ENCODE results near the gene THBS2. TPM values are rescaled to one million over a fixed set of nuclear protein-coding genes. Genes with fewer than 3 reads are reported as not detected.

Gene THBS2
- total RNA-seq, 2 experiments from 2014 or later: not detected

GRCh38 chr6:169212897-169213813, 40.5 kb downstream of the THBS2 start:
- Histone ChIP-seq H3K4me1 (ENCODE audit: insufficient read depth, low read length, poor library complexity, severe bottlenecking) (no peaks in the 10 kb centered on the region), H3K79me2 (ENCODE audit: insufficient read depth, low read depth, low read length) (no peaks in the 10 kb centered on the region), H3K4me3 (ENCODE audit: low read depth, low read length, poor library complexity, severe bottlenecking) (peak overlapping the region; percentile 2), H4K20me1 (ENCODE audit: insufficient read depth, low read length) (no peaks in the 10 kb centered on the region), H3K36me3 (ENCODE audit: insufficient read depth, low read length) (no peaks in the 10 kb centered on the region), H3K9me2 (ENCODE audit: insufficient read depth, low read length) (no peaks in the 10 kb centered on the region), H2AFZ (ENCODE audit: low read length) (peak overlapping the region; percentile 80), H3K4me2 (ENCODE audit: low read length) (peak overlapping the region; percentile 39; the same call in 1 of the 2 replicates), H3K27ac (ENCODE audit: low read depth, low read length, poor library complexity, severe bottlenecking) (no peak overlapping the region), H3K9me3 (ENCODE audit: low read length) (no peaks in the 10 kb centered on the region)
- no TSS peak for BruUV-seq (replicated peaks)
- peak; percentile 83 for DNase-seq (ENCODE audit: low spot score)
- ChIA-PET POLR2A (interaction anchor here (0.7 kb wide), 2 partner anchors 342 to 879 kb away, joined by 3 to 4 read pairs; no protein-coding TSS in a partner anchor), CTCF (ENCODE audit: unreplicated experiment) (no interaction called here)
- intact Hi-C loops (cut with micrococcal nuclease; ENCODE audit: unreplicated experiment): no loop called here
- peak; percentile 47 for TF ChIP-seq CTCF (conservative IDR thresholded peaks at IDR 0.05; ENCODE audit: low read length)
- TF ChIP-seq EZH2phosphoT487 (IDR thresholded peaks at IDR 0.05; ENCODE audit: borderline replicate concordance, low read depth, low read length): no peak

GRCh38 chr6:169212436-169212835, 41.2 kb downstream of the THBS2 start:
- TF ChIP-seq CTCF (conservative IDR thresholded peaks at IDR 0.05; ENCODE audit: low read length) (no peak), EZH2phosphoT487 (IDR thresholded peaks at IDR 0.05; ENCODE audit: borderline replicate concordance, low read depth, low read length) (no peak)
- Histone ChIP-seq H2AFZ (ENCODE audit: low read length) (peak overlapping the region; percentile 80), H3K79me2 (ENCODE audit: insufficient read depth, low read depth, low read length) (no peaks in the 10 kb centered on the region), H3K27ac (ENCODE audit: low read depth, low read length, poor library complexity, severe bottlenecking) (no peak overlapping the region), H3K4me1 (ENCODE audit: insufficient read depth, low read length, poor library complexity, severe bottlenecking) (no peaks in the 10 kb centered on the region), H3K36me3 (ENCODE audit: insufficient read depth, low read length) (no peaks in the 10 kb centered on the region), H3K9me2 (ENCODE audit: insufficient read depth, low read length) (no peaks in the 10 kb centered on the region), H3K4me3 (ENCODE audit: low read depth, low read length, poor library complexity, severe bottlenecking) (peak overlapping the region; percentile 2), H4K20me1 (ENCODE audit: insufficient read depth, low read length) (no peaks in the 10 kb centered on the region), H3K4me2 (ENCODE audit: low read length) (no peak overlapping the region), H3K9me3 (ENCODE audit: low read length) (peaks cover 4% of the 10 kb centered on the region; the same call in 1 of the 2 replicates)
- ChIA-PET CTCF (ENCODE audit: unreplicated experiment) (no interaction called here), POLR2A (interaction anchor here (0.9 kb wide), 1 partner anchor 24 kb away, joined by 3 read pairs; no protein-coding TSS in a partner anchor)
- intact Hi-C loops (cut with micrococcal nuclease; ENCODE audit: unreplicated experiment): no loop called here
- DNase-seq (ENCODE audit: low spot score): no peak
- BruUV-seq (replicated peaks): no TSS peak

GRCh38 chr6:169211881-169212280, 41.8 kb downstream of the THBS2 start:
- intact Hi-C loops (cut with micrococcal nuclease; ENCODE audit: unreplicated experiment): no loop called here
- peak overlapping the region; percentile 80; the same call in 1 of the 2 replicates for H2AFZ ChIP-seq (ENCODE audit: low read length)
- POLR2A ChIA-PET: interaction anchor here (0.9 kb wide), 1 partner anchor 23 kb away, joined by 3 read pairs; no protein-coding TSS in a partner anchor

More at GRCh38 chr6:169211881-169212280, 41.8 kb downstream of the THBS2 start:
- no peak for DNase-seq (ENCODE audit: low spot score)
- Histone ChIP-seq H4K20me1 (ENCODE audit: insufficient read depth, low read length) (no peaks in the 10 kb centered on the region), H3K79me2 (ENCODE audit: insufficient read depth, low read depth, low read length) (no peaks in the 10 kb centered on the region), H3K4me3 (ENCODE audit: low read depth, low read length, poor library complexity, severe bottlenecking) (no peak overlapping the region), H3K4me1 (ENCODE audit: insufficient read depth, low read length, poor library complexity, severe bottlenecking) (no peaks in the 10 kb centered on the region), H3K9me3 (ENCODE audit: low read length) (peaks cover 5% of the 10 kb centered on the region; the same call in 1 of the 2 replicates), H3K36me3 (ENCODE audit: insufficient read depth, low read length) (no peaks in the 10 kb centered on the region), H3K9me2 (ENCODE audit: insufficient read depth, low read length) (no peaks in the 10 kb centered on the region), H3K27ac (ENCODE audit: low read depth, low read length, poor library complexity, severe bottlenecking) (no peak overlapping the region), H3K4me2 (ENCODE audit: low read length) (no peak overlapping the region)
- no TSS peak for BruUV-seq (replicated peaks)
- CTCF ChIA-PET (ENCODE audit: unreplicated experiment): no interaction called here
- TF ChIP-seq CTCF (conservative IDR thresholded peaks at IDR 0.05; ENCODE audit: low read length) (no peak), EZH2phosphoT487 (IDR thresholded peaks at IDR 0.05; ENCODE audit: borderline replicate concordance, low read depth, low read length) (no peak)

Measured in OCI-LY7 (cell line).